IMR-90 (cell line): ENCODE data around the gene CLTCL1. TPM values are rescaled to one million over a fixed set of nuclear protein-coding genes. Genes with fewer than 3 reads are reported as not detected.

Experiments
- ATAC-seq: fragments of 200-7000 bp; cut with Tn5 transposase; 2 replicates; pipeline ENCODE4 v1.9.1; 2020; ENCODE audit warnings: low read depth, mild to moderate bottlenecking, moderate library complexity
- BruUV-seq: library from RNA; stranded (reverse); fragments of 400-500 nt; replicated peaks from 2 replicates; lab custom pipeline; 2021; lab: Mats Ljungman, UMichigan
- CTCF ChIA-PET: fragments of 300-600 bp; formaldehyde crosslinking; extraction: SDS; loops from one replicate; lab custom pipeline; 2021; ENCODE audit warnings: antibody characterized with exemption; lab: Yijun Ruan, JAX
- POLR2A ChIA-PET: fragments of 300-600 bp; sonication (Branson Sonifier 250); formaldehyde crosslinking; loops from one replicate; lab custom pipeline; 2022; ENCODE audit warnings: antibody characterized with exemption; ENCODE audit not compliant: unreplicated experiment; lab: Charles Lee
- DNase-seq: peaks from one replicate; pipeline ENCODE4 v3.0.0; 2013
- H2AFZ ChIP-seq: replicated peaks from 2 replicates; pipeline ENCODE3; 2013; ENCODE audit warnings: low read length, mild to moderate bottlenecking; ENCODE audit not compliant: poor library complexity
- H2AK5ac ChIP-seq: 2 replicates; pipeline ENCODE4 v1.6.1; 2013; ENCODE audit warnings: low read depth, low read length, inconsistent platforms
- H2AK9ac ChIP-seq: replicated peaks from 2 replicates; pipeline ENCODE3; 2013; ENCODE audit warnings: mild to moderate bottlenecking, low read depth, low read length, moderate library complexity; ENCODE audit not compliant: poor library complexity
- H2BK120ac ChIP-seq: 2 replicates; pipeline ENCODE4 v1.6.1; 2013; ENCODE audit warnings: low read depth, low read length, inconsistent platforms
- H2BK15ac ChIP-seq: 3 replicates; pipeline ENCODE4 v1.6.1; 2013; ENCODE audit warnings: low read depth, low read length, inconsistent platforms
- H2BK20ac ChIP-seq: 2 replicates; pipeline ENCODE4 v1.6.1; 2013; ENCODE audit warnings: low read depth, mild to moderate bottlenecking, inconsistent platforms, low read length, moderate library complexity
- H2BK5ac ChIP-seq: 2 replicates; pipeline ENCODE4 v1.6.1; 2013; ENCODE audit warnings: mild to moderate bottlenecking, low read depth, low read length, inconsistent platforms; ENCODE audit not compliant: poor library complexity, severe bottlenecking
- H3K14ac ChIP-seq: replicated peaks from 2 replicates; pipeline ENCODE4 v1.6.1; 2013; ENCODE audit warnings: low read depth, low read length, inconsistent platforms
- H3K18ac ChIP-seq: 2 replicates; pipeline ENCODE4 v1.6.1; 2013; ENCODE audit warnings: low read depth, low read length, control low read depth
- H3K23ac ChIP-seq: 2 replicates; pipeline ENCODE4 v1.6.1; 2013; ENCODE audit warnings: low read depth, low read length, inconsistent platforms
- H3K27ac ChIP-seq: 2 replicates; pipeline ENCODE4 v1.5.1; 2013; ENCODE audit warnings: mild to moderate bottlenecking, control low read depth, low read length; ENCODE audit not compliant: insufficient read depth
- H3K27me3 ChIP-seq: 2 replicates; pipeline ENCODE4 v1.6.1; 2013; ENCODE audit warnings: low read length; ENCODE audit not compliant: control insufficient read depth, insufficient read depth
- H3K36me3 ChIP-seq: 2 replicates; pipeline ENCODE4 v1.6.1; 2013; ENCODE audit warnings: low read length, mixed read lengths; ENCODE audit not compliant: control insufficient read depth, insufficient read depth
- H3K4ac ChIP-seq: 2 replicates; pipeline ENCODE4 v1.6.1; 2013; ENCODE audit warnings: low read depth, low read length, inconsistent platforms
- H3K4me1 ChIP-seq: 2 replicates; pipeline ENCODE4 v1.6.1; 2013; ENCODE audit warnings: low read length, mixed read lengths; ENCODE audit not compliant: control insufficient read depth, insufficient read depth
- H3K4me2 ChIP-seq: 2 replicates; pipeline ENCODE4 v1.6.1; 2013; ENCODE audit warnings: low read depth, mild to moderate bottlenecking, control low read depth, low read length, moderate library complexity
- H3K4me3 ChIP-seq: 2 replicates; pipeline ENCODE4 v1.5.1; 2013; ENCODE audit warnings: low read depth, mild to moderate bottlenecking, control low read depth, low read length, moderate library complexity; ENCODE audit not compliant: insufficient read depth
- H3K56ac ChIP-seq: 2 replicates; pipeline ENCODE4 v1.6.1; 2013; ENCODE audit warnings: low read length, inconsistent platforms; ENCODE audit not compliant: insufficient read depth; ENCODE audit errors: extremely low read depth
- H3K79me1 ChIP-seq, 2 experiments: 2 replicates each; pipeline ENCODE4 v1.6.1; 2013; ENCODE audit warnings: low read length in 2 of 2, inconsistent platforms in 1 of 2, low read depth in 1 of 2
- H3K9ac ChIP-seq: 2 replicates; pipeline ENCODE4 v1.6.1; 2013; ENCODE audit warnings: low read depth, low read length, control low read depth
- H3K9me1 ChIP-seq: 2 replicates; pipeline ENCODE4 v1.6.1; 2013; ENCODE audit warnings: low read length, inconsistent platforms; ENCODE audit not compliant: insufficient read depth
- H3K9me3 ChIP-seq: 2 replicates; pipeline ENCODE4 v1.6.1; 2013; ENCODE audit warnings: low read length; ENCODE audit not compliant: control insufficient read depth, insufficient read depth
- H4K20me1 ChIP-seq: 2 replicates; pipeline ENCODE4 v1.6.1; 2013; ENCODE audit warnings: low read length, inconsistent platforms; ENCODE audit not compliant: insufficient read depth
- H4K5ac ChIP-seq: 2 replicates; pipeline ENCODE4 v1.6.1; 2013; ENCODE audit warnings: mild to moderate bottlenecking, low read depth, low read length, control low read depth
- H4K8ac ChIP-seq, 2 experiments: 2 replicates each; pipeline ENCODE4 v1.6.1; 2013; ENCODE audit warnings: low read depth in 2 of 2, low read length in 2 of 2, control low read depth in 1 of 2, inconsistent platforms in 1 of 2
- H4K91ac ChIP-seq: 2 replicates; pipeline ENCODE4 v1.6.1; 2013; ENCODE audit warnings: low read depth, low read length, inconsistent platforms; ENCODE audit not compliant: insufficient read depth
- BHLHE40 ChIP-seq: fragments of 150-350 bp; IDR thresholded peaks from 2 replicates; pipeline ENCODE4 v1.6.1; 2016; ENCODE audit warnings: mild to moderate bottlenecking, low read depth, low read length
- CHD1 ChIP-seq: IDR thresholded peaks from 2 replicates; pipeline ENCODE4 v1.6.1; 2012; ENCODE audit warnings: low read depth, low read length, improper control_type of control experiment
- FOS ChIP-seq: fragments of 150-350 bp; IDR thresholded peaks from 2 replicates; pipeline ENCODE4 v1.6.1; 2016; ENCODE audit warnings: low read depth, low read length
- MAFK ChIP-seq: IDR thresholded peaks from 2 replicates; pipeline ENCODE4 v1.6.1; 2012; ENCODE audit warnings: low read depth, low read length, improper control_type of control experiment
- MAZ ChIP-seq: IDR thresholded peaks from 2 replicates; pipeline ENCODE4 v1.6.1; 2012; ENCODE audit warnings: low read depth, mild to moderate bottlenecking, low read length, improper control_type of control experiment, moderate library complexity, borderline replicate concordance
- NFE2L2 ChIP-seq: fragments of 150-350 bp; IDR thresholded peaks from 2 replicates; pipeline ENCODE4 v1.6.1; 2016; ENCODE audit warnings: low read depth, mild to moderate bottlenecking, low read length
- POLR2A ChIP-seq: IDR thresholded peaks from 2 replicates; pipeline ENCODE4 v1.6.1; 2012; ENCODE audit warnings: mild to moderate bottlenecking, low read depth, low read length
- RAD21 ChIP-seq: IDR thresholded peaks from 2 replicates; pipeline ENCODE4 v1.6.1; 2012; ENCODE audit warnings: low read length, improper control_type of control experiment
- RCOR1 ChIP-seq: IDR thresholded peaks from 2 replicates; pipeline ENCODE4 v1.6.1; 2012; ENCODE audit warnings: mild to moderate bottlenecking, low read length, improper control_type of control experiment; ENCODE audit not compliant: insufficient replicate concordance
- RFX5 ChIP-seq: IDR thresholded peaks from 2 replicates; pipeline ENCODE4 v1.8.0; 2012; ENCODE audit warnings: low read depth, mild to moderate bottlenecking, low read length, moderate library complexity
- SMC3 ChIP-seq: fragments of 150-350 bp; IDR thresholded peaks from 2 replicates; pipeline ENCODE4 v1.6.1; 2016; ENCODE audit warnings: low read depth, mild to moderate bottlenecking, antibody characterized with exemption, low read length, moderate library complexity
- WGBS, 2 experiments: methylation state at CpG; one replicate each; pipeline versions ENCODE4 v1.1.5 to v1.1.7; 2013; ENCODE audit warnings: missing lambda C conversion rate in 2 of 2; ENCODE audit not compliant: insufficient read length in 1 of 2; ENCODE audit errors: extremely low coverage in 2 of 2; 5-methylcytosine and 5-hydroxymethylcytosine counted together
- dilution Hi-C: fragments of 300-500 bp; cut with HindIII; formaldehyde crosslinking; loops from one replicate; pipeline ENCODE4 v1.14.3; 2018; ENCODE audit warnings: low sequenced_read_pairs; ENCODE audit not compliant: unreplicated experiment
- in situ Hi-C: fragments of 300-500 bp; cut with MboI; formaldehyde crosslinking; loops from 3 replicates; pipeline ENCODE4 v1.14.3; 2019; ENCODE audit warnings: low sequenced_read_pairs, inconsistent platforms, mixed read lengths
- intact Hi-C: fragments of 100-400 bp; cut with micrococcal nuclease; formaldehyde crosslinking; loops from 2 replicates; pipeline ENCODE4 v1.10.0; 2022
- polyA plus RNA-seq, 3 experiments: library from polyadenylated mRNA; depleted of rRNA; stranded (reverse); fragments of >200 nt; gene quantifications; 2 replicates each; pipeline ENCODE4 v1.2.3, GENCODE V29; 2012; ENCODE audit warnings: low replicate concordance in 1 of 3
- total RNA-seq: library from RNA; depleted of rRNA; stranded (reverse); fragments of >200 nt; gene quantifications from 2 replicates; pipeline ENCODE4 v1.2.3, GENCODE V29; 2012
- TF ChIP-seq, protein P1 (sequence below): conservative IDR thresholded peaks from 2 replicates; pipeline ENCODE4 v1.5.1; 2012; ENCODE audit warnings: mild to moderate bottlenecking, low read depth, low read length, improper control_type of control experiment
- TF ChIP-seq, protein P2 (sequence below): fragments of 150-350 bp; IDR thresholded peaks from 2 replicates; pipeline ENCODE4 v1.6.1; 2016; ENCODE audit warnings: low read depth, mild to moderate bottlenecking, low read length, moderate library complexity, borderline replicate concordance
- TF ChIP-seq, protein P3 (sequence below): fragments of 150-350 bp; IDR thresholded peaks from 2 replicates; pipeline ENCODE4 v1.6.1; 2017; ENCODE audit warnings: mild to moderate bottlenecking, antibody characterized with exemption, low read length, low read depth

CLTCL1 gene
- total and polyA plus RNA-seq, 2 of the 4 experiments (the other 2 are of a cell fraction) = 6.2 to 8.1 TPM

DNA sequence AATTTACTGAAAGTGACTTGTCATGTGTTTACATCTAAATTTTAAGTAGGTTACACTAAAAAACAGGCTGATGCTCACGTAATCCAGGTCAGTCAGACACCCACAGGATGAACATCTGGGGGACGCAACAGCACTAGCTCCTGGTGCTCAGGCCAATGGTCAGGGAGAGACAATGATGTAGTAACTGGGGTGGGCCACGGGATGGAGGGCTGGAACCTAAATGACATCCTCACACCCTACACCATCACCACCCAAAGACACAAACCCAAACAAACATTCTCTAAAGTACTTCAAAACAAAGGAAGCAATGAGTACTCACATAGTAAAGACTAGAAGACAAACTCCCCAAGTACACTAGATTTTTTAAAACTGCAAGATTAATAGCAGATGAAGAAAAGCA, 59.5 kb downstream of the CLTCL1 start:
- TF ChIP-seq, protein P1, sequence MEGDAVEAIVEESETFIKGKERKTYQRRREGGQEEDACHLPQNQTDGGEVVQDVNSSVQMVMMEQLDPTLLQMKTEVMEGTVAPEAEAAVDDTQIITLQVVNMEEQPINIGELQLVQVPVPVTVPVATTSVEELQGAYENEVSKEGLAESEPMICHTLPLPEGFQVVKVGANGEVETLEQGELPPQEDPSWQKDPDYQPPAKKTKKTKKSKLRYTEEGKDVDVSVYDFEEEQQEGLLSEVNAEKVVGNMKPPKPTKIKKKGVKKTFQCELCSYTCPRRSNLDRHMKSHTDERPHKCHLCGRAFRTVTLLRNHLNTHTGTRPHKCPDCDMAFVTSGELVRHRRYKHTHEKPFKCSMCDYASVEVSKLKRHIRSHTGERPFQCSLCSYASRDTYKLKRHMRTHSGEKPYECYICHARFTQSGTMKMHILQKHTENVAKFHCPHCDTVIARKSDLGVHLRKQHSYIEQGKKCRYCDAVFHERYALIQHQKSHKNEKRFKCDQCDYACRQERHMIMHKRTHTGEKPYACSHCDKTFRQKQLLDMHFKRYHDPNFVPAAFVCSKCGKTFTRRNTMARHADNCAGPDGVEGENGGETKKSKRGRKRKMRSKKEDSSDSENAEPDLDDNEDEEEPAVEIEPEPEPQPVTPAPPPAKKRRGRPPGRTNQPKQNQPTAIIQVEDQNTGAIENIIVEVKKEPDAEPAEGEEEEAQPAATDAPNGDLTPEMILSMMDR = no peak
- TF ChIP-seq FOS (no peak), POLR2A (no peak), BHLHE40 (no peak), MAZ (no peak), RAD21 (no peak), SMC3 (no peak), CHD1 (no peak), RFX5 (no peak), RCOR1 (no peak), MAFK (no peak), NFE2L2 (no peak)
- TF ChIP-seq, protein P2, sequence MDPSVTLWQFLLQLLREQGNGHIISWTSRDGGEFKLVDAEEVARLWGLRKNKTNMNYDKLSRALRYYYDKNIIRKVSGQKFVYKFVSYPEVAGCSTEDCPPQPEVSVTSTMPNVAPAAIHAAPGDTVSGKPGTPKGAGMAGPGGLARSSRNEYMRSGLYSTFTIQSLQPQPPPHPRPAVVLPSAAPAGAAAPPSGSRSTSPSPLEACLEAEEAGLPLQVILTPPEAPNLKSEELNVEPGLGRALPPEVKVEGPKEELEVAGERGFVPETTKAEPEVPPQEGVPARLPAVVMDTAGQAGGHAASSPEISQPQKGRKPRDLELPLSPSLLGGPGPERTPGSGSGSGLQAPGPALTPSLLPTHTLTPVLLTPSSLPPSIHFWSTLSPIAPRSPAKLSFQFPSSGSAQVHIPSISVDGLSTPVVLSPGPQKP = no peak
- TF ChIP-seq, protein P3, sequence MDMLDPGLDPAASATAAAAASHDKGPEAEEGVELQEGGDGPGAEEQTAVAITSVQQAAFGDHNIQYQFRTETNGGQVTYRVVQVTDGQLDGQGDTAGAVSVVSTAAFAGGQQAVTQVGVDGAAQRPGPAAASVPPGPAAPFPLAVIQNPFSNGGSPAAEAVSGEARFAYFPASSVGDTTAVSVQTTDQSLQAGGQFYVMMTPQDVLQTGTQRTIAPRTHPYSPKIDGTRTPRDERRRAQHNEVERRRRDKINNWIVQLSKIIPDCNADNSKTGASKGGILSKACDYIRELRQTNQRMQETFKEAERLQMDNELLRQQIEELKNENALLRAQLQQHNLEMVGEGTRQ = no peak
- Histone ChIP-seq H3K4ac (no peak overlapping the region), H3K4me3 (no peak overlapping the region), H3K79me1 (no peaks in the 10 kb centered on the region), H2AK9ac (no peak overlapping the region), H3K9ac (no peak overlapping the region), H2BK20ac (no peak overlapping the region), H3K18ac (no peak overlapping the region), H3K4me2 (no peak overlapping the region), H3K9me3 (no peaks in the 10 kb centered on the region), H3K4me1 (no peaks in the 10 kb centered on the region), H4K20me1 (no peaks in the 10 kb centered on the region), H4K5ac (no peak overlapping the region), H3K27me3 (no peaks in the 10 kb centered on the region), H4K91ac (no peak overlapping the region), H4K8ac (no peak overlapping the region), H2BK15ac (no peak overlapping the region), H3K56ac (no peak overlapping the region), H2AK5ac (no peak overlapping the region), H3K27ac (no peak overlapping the region), H3K14ac (no peak overlapping the region), H3K23ac (no peak overlapping the region), H3K36me3 (peaks cover 10% of the 10 kb centered on the region; the same call in 1 of the 2 replicates), H2BK120ac (no peak overlapping the region), H3K9me1 (no peaks in the 10 kb centered on the region), H2BK5ac (no peak overlapping the region), H2AFZ (no peak overlapping the region)
- no TSS peak for BruUV-seq
- ChIA-PET CTCF (no interaction called here), POLR2A (no interaction called here)
- intact Hi-C loops (no loop called here), in situ Hi-C loops (no loop called here), dilution Hi-C loops (no loop called here)
- no peak for DNase-seq
- WGBS, 2 experiments = 83% methylated on average over 1 of the region's 3 CpGs; no CpG with 5 or more reads in 1 of the 2 experiments
- ATAC-seq = no peak
